SK-N-MC (cell line): Measurements from ENCODE around the gene RPEL1.

Experiments
- EZH2 ChIP-seq: fragments of 200-600 bp; sonication (generic); IDR thresholded peaks from one replicate; pipeline ENCODE4 v1.6.1; 2017; ENCODE audit warnings: antibody characterized with exemption
- FOXP2 ChIP-seq: optimal IDR thresholded peaks from 2 replicates; pipeline ENCODE3; 2011; ENCODE audit warnings: mild to moderate bottlenecking, moderate library complexity; ENCODE audit not compliant: insufficient read depth; ENCODE audit errors: extremely low read length, control extremely low read depth
- POLR2AphosphoS5 ChIP-seq: IDR thresholded peaks from 2 replicates; pipeline ENCODE4 v1.6.1; 2012; ENCODE audit warnings: mild to moderate bottlenecking, low read depth, low read length, borderline replicate concordance

DNA sequence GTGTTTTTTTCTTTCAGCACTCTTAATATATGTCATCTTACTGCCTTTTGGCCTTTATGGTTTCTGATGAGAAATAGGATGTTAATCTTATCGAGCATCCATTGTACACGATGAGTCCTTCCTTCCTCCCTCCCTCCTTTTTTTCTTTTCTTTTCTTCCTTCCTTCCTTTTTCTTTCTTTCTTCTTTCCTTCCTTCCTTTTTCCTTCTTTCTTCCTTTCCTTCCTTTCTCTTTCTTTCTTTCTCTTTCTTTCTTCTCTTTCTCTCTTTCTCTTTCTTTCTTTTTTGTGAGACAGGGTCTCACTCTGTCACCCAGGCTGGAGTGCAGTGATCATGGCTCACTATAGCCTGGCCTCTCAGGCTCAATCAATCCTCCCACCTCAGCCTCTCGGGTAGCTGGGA is 8.4 kb downstream of the RPEL1 start:
- TF ChIP-seq POLR2AphosphoS5: no peak
- TF ChIP-seq EZH2: no peak
- TF ChIP-seq FOXP2: no peak
